C1 segment of cervical spinal cord (tissue), 14 donors: ENCODE measurements around the gene CABP2.

Experiments used
- DNase-seq, 14 donors: peaks; one replicate each; lab custom pipeline; 2025; lab: John Stamatoyannopoulos, UW

Gene CABP2

GRCh38 chr11:67507864-67508485, 15.3 kb downstream of the CABP2 start, which contains the start of gene CDK2AP2:
CDK2AP2 (minus strand) TSS chr11:67508162; CDS start chr11:67508082, 80 bp downstream.
- peak; percentile 81 to 99 (median 97) for DNase-seq

- DNase-seq = peak in 2 of 14 donors; percentile 39 to 55
These were observed 15.9 kb downstream of the CABP2 start for GRCh38 chr11:67507242-67507863.

- no peak for DNase-seq
These were observed 16.7 kb downstream of the CABP2 start for GRCh38 chr11:67506426-67507051.

- DNase-seq = peak; percentile 37 to 90 (median 72)
These were observed 17.4 kb downstream of the CABP2 start for GRCh38 chr11:67505605-67506396.

- peak in 9 of 14 donors; percentile 11 to 72 (median 39) for DNase-seq
These were observed 18.2 kb downstream of the CABP2 start, which contains the start of gene PITPNM1 for GRCh38 chr11:67504950-67505581. PITPNM1 (minus strand) TSS chr11:67505363; CDS start chr11:67504180, 1,183 bp downstream.

- DNase-seq = peak in 4 of 14 donors; percentile 3 to 48 (median 26)
These were observed 19.0 kb downstream of the CABP2 start for GRCh38 chr11:67504005-67504949.

GRCh38 chr11:67503119-67504004, 19.9 kb downstream of the CABP2 start:
- DNase-seq = no peak

- DNase-seq = no peak
These were observed 20.8 kb downstream of the CABP2 start for GRCh38 chr11:67502328-67502979.

- DNase-seq = no peak
These were observed 21.4 kb downstream of the CABP2 start for GRCh38 chr11:67501854-67502253.

GRCh38 chr11:67500831-67501715, 22.2 kb downstream of the CABP2 start:
- DNase-seq = no peak

- DNase-seq = no peak
These were observed 22.8 kb downstream of the CABP2 start for GRCh38 chr11:67500484-67500821.

- DNase-seq = no peak
These were observed 23.3 kb downstream of the CABP2 start for GRCh38 chr11:67499808-67500483.

- no peak for DNase-seq
These were observed 24.7 kb downstream of the CABP2 start for GRCh38 chr11:67498544-67498972.

- DNase-seq = no peak
These were observed 25.5 kb downstream of the CABP2 start for GRCh38 chr11:67497656-67498291.

GRCh38 chr11:67496113-67496512, 27.1 kb downstream of the CABP2 start:
- DNase-seq = no peak

GRCh38 chr11:67495234-67496005, 27.8 kb downstream of the CABP2 start:
- DNase-seq = no peak
